Stomach (tissue), 9 donors: ENCODE measurements around the gene RNASE13. TPM values are rescaled to one million over a fixed set of nuclear protein-coding genes. Genes with fewer than 3 reads are reported as not detected.

ENCODE experiments used
- DNase-seq, 2 donors: peaks; one replicate each; pipeline versions ENCODE4 v3.0.0 to v3.0.0-alpha.2; 2013 to 2019
- H3K27ac ChIP-seq, 5 donors: fragments of 200-600 bp in 4 of 5; sonication (generic) in 4 of 5; one replicate each; pipeline ENCODE4 v1.5.1; 2013 to 2019; ENCODE audit warnings: mild to moderate bottlenecking in 1 of 5, moderate library complexity in 1 of 5
- H3K27me3 ChIP-seq, 3 donors: fragments of 200-600 bp; sonication (generic); one replicate each; pipeline ENCODE4 v1.5.1; 2017 to 2019; ENCODE audit warnings: mixed run types in 1 of 3
- H3K36me3 ChIP-seq, 4 donors: fragments of 200-600 bp; sonication (generic); 1 replicate in 3 of 4; 2 replicates in 1 of 4; pipeline ENCODE4 v1.5.1; 2016 to 2019
- H3K4me1 ChIP-seq, 4 donors: fragments of 200-600 bp; sonication (generic); one replicate each; pipeline ENCODE4 v1.5.1; 2016 to 2019
- H3K4me3 ChIP-seq, 4 donors: fragments of 200-600 bp; sonication (generic) in 3 of 4; one replicate each; pipeline ENCODE4 v1.5.1; 2016 to 2019; ENCODE audit warnings: mild to moderate bottlenecking in 1 of 4
- H3K9me3 ChIP-seq, 4 donors: fragments of 200-600 bp; sonication (generic); one replicate each; pipeline ENCODE4 v1.5.1; 2016 to 2019
- EP300 ChIP-seq: sonication (generic); formaldehyde crosslinking; IDR thresholded peaks from one replicate; pipeline ENCODE4 v1.6.1; 2017; ENCODE audit warnings: antibody characterized with exemption
- POLR2A ChIP-seq, 4 donors: fragments of 450-650 bp; IDR thresholded peaks; one replicate each; pipeline ENCODE4 v1.6.1; 2016; ENCODE audit warnings: antibody characterized with exemption in 4 of 4, control low read depth in 2 of 4, mild to moderate bottlenecking in 1 of 4, moderate library complexity in 1 of 4
- POLR2AphosphoS5 ChIP-seq, 3 donors: sonication (generic); formaldehyde crosslinking; IDR thresholded peaks; one replicate each; pipeline ENCODE4 v1.6.1; 2016; ENCODE audit warnings: antibody characterized with exemption in 3 of 3
- WGBS, 5 donors: extraction: QIAGEN DNeasy Blood & Tissue Kit in 3 of 5; methylation state at CpG; one replicate each; pipeline versions ENCODE4 v1.1.5 to v1.1.7; 2013 to 2018; 5-methylcytosine and 5-hydroxymethylcytosine counted together
- intact Hi-C: fragments of 100-400 bp; cut with DNase I; formaldehyde crosslinking; loops from one replicate; pipeline ENCODE4 v1.15.1; 2023; ENCODE audit warnings: low total_unique reads
- polyA plus RNA-seq, 3 donors: library from polyadenylated mRNA; stranded (reverse); fragments of 200-250 nt; gene quantifications; one replicate each; pipeline ENCODE4 v1.2.3, GENCODE V29; 2013
- total RNA-seq, 5 donors: library from RNA; depleted of rRNA; stranded (reverse); fragments of >200 nt; gene quantifications; one replicate each; pipeline versions ENCODE4 v1.1.0 to v1.2.3, GENCODE V29; 2014 to 2016
- TF ChIP-seq, protein P1 (sequence below), 7 experiments: fragments of 450-650 bp in 4 of 7; fragments of 200-600 bp in 3 of 7; sonication (generic) in 3 of 7; IDR thresholded peaks; one replicate each; pipeline ENCODE4 v1.5.1; 2016 to 2019; ENCODE audit warnings: antibody characterized with exemption in 7 of 7, control low read depth in 2 of 7, mild to moderate bottlenecking in 1 of 7
- donor health status: healthy with polysubstance abuse.
- donor health status: Bipolar disorder and iron deficiency.
- donor health status: healthy.

Gene RNASE13
- total and polyA plus RNA-seq, 8 donors: 0.18 TPM; not detected in 7

DNA sequence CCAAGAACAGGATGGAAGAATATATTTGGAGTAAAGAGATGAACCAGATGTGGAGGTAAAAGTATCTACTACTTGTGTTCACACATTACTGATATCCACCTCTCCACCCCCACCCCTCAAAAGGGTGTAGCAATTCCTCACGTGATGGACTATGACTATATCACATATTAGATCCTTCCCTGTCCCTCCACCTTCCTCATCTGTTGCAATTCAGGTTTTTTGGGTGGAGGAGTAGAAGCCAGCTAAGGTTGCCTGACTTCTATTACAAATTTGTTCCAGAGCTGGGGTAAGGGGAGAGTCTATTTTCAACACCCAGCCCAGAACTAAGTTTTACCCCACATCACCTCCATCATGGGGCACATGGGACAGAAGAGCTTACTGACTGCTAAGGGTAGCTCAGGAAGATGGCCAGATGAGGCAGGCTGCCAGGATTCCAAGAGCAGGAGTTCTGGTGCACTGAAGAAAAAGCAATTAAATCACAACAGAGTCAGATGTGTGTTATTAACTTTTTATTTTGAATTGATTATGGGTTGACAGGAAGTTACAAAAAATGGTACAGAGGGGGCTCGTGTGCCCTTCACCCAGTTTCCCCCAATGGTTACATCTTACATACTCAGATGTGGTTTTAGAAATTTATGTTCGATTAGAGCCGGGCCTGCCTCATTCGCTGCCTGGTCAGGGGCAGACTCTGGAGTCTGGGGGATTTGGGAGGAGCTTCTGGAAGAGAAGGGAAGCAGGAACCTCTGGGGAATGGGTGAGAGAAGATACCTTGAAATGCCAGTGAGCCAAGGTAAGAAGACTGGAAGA, 2.1 kb downstream of the RNASE13 start:
- WGBS, 5 donors: 76 to 83% (median 80%) methylated on average over 5 of the region's 5 CpGs
- Histone ChIP-seq H3K4me1 (no peaks in the 10 kb centered on the region), H3K9me3 (no peaks in the 10 kb centered on the region), H3K4me3 (no peak overlapping the region), H3K27me3 (no peaks in the 10 kb centered on the region), H3K27ac (no peak overlapping the region), H3K36me3 (no peaks in the 10 kb centered on the region)
- no peak for DNase-seq
- TF ChIP-seq POLR2A (IDR thresholded peaks at IDR 0.05) (no peak), POLR2AphosphoS5 (IDR thresholded peaks at IDR 0.05) (no peak), EP300 (no peak)
- TF ChIP-seq, protein P1, sequence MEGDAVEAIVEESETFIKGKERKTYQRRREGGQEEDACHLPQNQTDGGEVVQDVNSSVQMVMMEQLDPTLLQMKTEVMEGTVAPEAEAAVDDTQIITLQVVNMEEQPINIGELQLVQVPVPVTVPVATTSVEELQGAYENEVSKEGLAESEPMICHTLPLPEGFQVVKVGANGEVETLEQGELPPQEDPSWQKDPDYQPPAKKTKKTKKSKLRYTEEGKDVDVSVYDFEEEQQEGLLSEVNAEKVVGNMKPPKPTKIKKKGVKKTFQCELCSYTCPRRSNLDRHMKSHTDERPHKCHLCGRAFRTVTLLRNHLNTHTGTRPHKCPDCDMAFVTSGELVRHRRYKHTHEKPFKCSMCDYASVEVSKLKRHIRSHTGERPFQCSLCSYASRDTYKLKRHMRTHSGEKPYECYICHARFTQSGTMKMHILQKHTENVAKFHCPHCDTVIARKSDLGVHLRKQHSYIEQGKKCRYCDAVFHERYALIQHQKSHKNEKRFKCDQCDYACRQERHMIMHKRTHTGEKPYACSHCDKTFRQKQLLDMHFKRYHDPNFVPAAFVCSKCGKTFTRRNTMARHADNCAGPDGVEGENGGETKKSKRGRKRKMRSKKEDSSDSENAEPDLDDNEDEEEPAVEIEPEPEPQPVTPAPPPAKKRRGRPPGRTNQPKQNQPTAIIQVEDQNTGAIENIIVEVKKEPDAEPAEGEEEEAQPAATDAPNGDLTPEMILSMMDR (IDR thresholded peaks at IDR 0.05): no peak
- intact Hi-C loops: no loop called here

GRCh38 chr14:21030531-21030930, 4.1 kb downstream of the RNASE13 start:
- Histone ChIP-seq H3K9me3 (no peaks in the 10 kb centered on the region), H3K4me1 (peaks cover 8 to 16% (median 12%) of the 10 kb centered on the region in 4 donors), H3K27ac (no peak overlapping the region), H3K27me3 (peaks cover 0 to 3% (median 0%) of the 10 kb centered on the region in 3 donors), H3K36me3 (no peaks in the 10 kb centered on the region), H3K4me3 (no peak overlapping the region)
- no peak for TF ChIP-seq POLR2AphosphoS5 (IDR thresholded peaks at IDR 0.05)
- TF ChIP-seq, protein P1 (IDR thresholded peaks at IDR 0.05): no peak
- TF ChIP-seq EP300: no peak
- TF ChIP-seq POLR2A (IDR thresholded peaks at IDR 0.05): no peak
- no peak for DNase-seq
- 81 to 94% (median 87%) methylated on average over 12 of the region's 12 CpGs for WGBS, 5 donors
- intact Hi-C loops: no loop called here

- 88 to 100% (median 93%) methylated on average over 5 of the region's 5 CpGs for WGBS, 5 donors
- no peak within 1 kb of the TSS for H3K27ac ChIP-seq
- H3K4me3 ChIP-seq: no peak within 1 kb of the TSS
- intact Hi-C loops: no loop called here
- peaks cover 12 to 21% (median 18%) of the 10 kb centered on the region in 4 donors for H3K4me1 ChIP-seq
- no peak for DNase-seq
- H3K27me3 ChIP-seq: peaks cover 0 to 9% (median 0%) of the 10 kb centered on the region in 3 donors
- H3K36me3 ChIP-seq: no peaks in the 10 kb centered on the region
- no peak for TF ChIP-seq POLR2A (IDR thresholded peaks at IDR 0.05)
- no peak for TF ChIP-seq POLR2AphosphoS5 (IDR thresholded peaks at IDR 0.05)
- TF ChIP-seq, protein P1 (IDR thresholded peaks at IDR 0.05): no peak
- TF ChIP-seq EP300: no peak
- no peaks in the 10 kb centered on the region for H3K9me3 ChIP-seq
Observed at GRCh38 chr14:21029917-21030316, 4.7 kb downstream of the RNASE13 start, which contains the start of gene TPPP2. TSS of gene TPPP2 (plus strand) at chr14:21030217. CDS start at chr14:21030582, 365 bp downstream.

DNA sequence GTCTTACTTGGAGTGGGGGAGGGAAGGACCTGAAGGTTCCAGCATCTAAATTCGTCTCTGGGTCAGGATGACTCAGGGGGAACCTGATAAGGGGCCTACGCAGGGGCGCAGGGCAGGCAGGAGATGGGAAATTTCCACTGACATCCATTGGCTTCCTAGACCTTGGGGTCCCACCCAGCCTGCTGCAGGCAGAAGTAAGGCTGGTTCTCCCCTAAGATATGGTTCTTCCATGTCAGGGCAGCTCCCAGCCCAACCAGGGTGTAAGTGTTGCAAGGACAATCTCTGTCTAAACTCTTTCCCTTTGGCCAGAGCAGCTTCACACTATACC, 7.7 kb downstream of the RNASE13 start:
- 30 to 43% (median 38%) methylated on average over 3 of the region's 3 CpGs for WGBS, 5 donors
- no peak for TF ChIP-seq POLR2A (IDR thresholded peaks at IDR 0.05)
- TF ChIP-seq EP300: no peak
- no peak for TF ChIP-seq POLR2AphosphoS5 (IDR thresholded peaks at IDR 0.05)
- TF ChIP-seq, protein P1 (IDR thresholded peaks at IDR 0.05): no peak
- peaks cover 0 to 5% (median 3%) of the 10 kb centered on the region in 4 donors for H3K36me3 ChIP-seq
- no peak for DNase-seq
- intact Hi-C loops: no loop called here
- H3K27me3 ChIP-seq: peaks cover 0 to 14% (median 0%) of the 10 kb centered on the region in 3 donors
- H3K4me3 ChIP-seq: no peak overlapping the region
- H3K9me3 ChIP-seq: no peaks in the 10 kb centered on the region
- peaks cover 12 to 50% (median 39%) of the 10 kb centered on the region in 4 donors for H3K4me1 ChIP-seq
- peak overlapping the region in 3 of 5 donors; percentile 86 to 91 (median 91) for H3K27ac ChIP-seq
